ENCODE results near the gene ATXN7L3.
A peak's percentile ranks its signal among the peaks of the same experiment; 100 is the strongest.

ATXN7L3 gene

GRCh38 chr17:44198721-44199552, 747 bp downstream of the ATXN7L3 start:
- no peak for DNase-seq

GRCh38 chr17:44197980-44198720, 1.5 kb downstream of the ATXN7L3 start:
- no peak for DNase-seq

- DNase-seq = no peak
Measured at GRCh38 chr17:44197107-44197506, 2.6 kb downstream of the ATXN7L3 start.

- no peak for DNase-seq
Measured at GRCh38 chr17:44193326-44194084, 6.2 kb downstream of the ATXN7L3 start.

GRCh38 chr17:44192750-44193149, 6.9 kb downstream of the ATXN7L3 start:
- DNase-seq = no peak

GRCh38 chr17:44191941-44192496, 7.7 kb downstream of the ATXN7L3 start:
- no peak for DNase-seq

GRCh38 chr17:44191369-44191768, 8.3 kb downstream of the ATXN7L3 start:
- DNase-seq = no peak

GRCh38 chr17:44190481-44190880, 9.2 kb downstream of the ATXN7L3 start:
- no peak for DNase-seq

- DNase-seq = no peak
Measured at GRCh38 chr17:44188576-44189403, 10.9 kb downstream of the ATXN7L3 start.

- no peak for DNase-seq
Measured at GRCh38 chr17:44187131-44187899, 12.4 kb downstream of the ATXN7L3 start.

- DNase-seq = peak; percentile 99
Measured at GRCh38 chr17:44186307-44187130, 13.2 kb downstream of the ATXN7L3 start, which contains the start of gene TMUB2. Gene TMUB2 (plus strand): TSS chr17:44186972. CDS start chr17:44187709, 737 bp downstream.

GRCh38 chr17:44184212-44184810, 15.4 kb downstream of the ATXN7L3 start:
- no peak for DNase-seq

- no peak for DNase-seq
Measured at GRCh38 chr17:44183024-44183423, 16.7 kb downstream of the ATXN7L3 start.

- DNase-seq = no peak
Measured at GRCh38 chr17:44178133-44178532, 21.6 kb downstream of the ATXN7L3 start.

- DNase-seq = no peak
Measured at GRCh38 chr17:44177640-44178039, 22.0 kb downstream of the ATXN7L3 start.

- DNase-seq = no peak
Measured at GRCh38 chr17:44176671-44177501, 22.8 kb downstream of the ATXN7L3 start.

- no peak for DNase-seq
Measured at GRCh38 chr17:44176257-44176656, 23.4 kb downstream of the ATXN7L3 start.

- no peak for DNase-seq
Measured at GRCh38 chr17:44174427-44174826, 25.3 kb downstream of the ATXN7L3 start.

GRCh38 chr17:44171931-44172455, 27.7 kb downstream of the ATXN7L3 start:
- DNase-seq = no peak

Data from DMS153 (cell line).